ENCODE measurements around the gene CFAP221.

DNA sequence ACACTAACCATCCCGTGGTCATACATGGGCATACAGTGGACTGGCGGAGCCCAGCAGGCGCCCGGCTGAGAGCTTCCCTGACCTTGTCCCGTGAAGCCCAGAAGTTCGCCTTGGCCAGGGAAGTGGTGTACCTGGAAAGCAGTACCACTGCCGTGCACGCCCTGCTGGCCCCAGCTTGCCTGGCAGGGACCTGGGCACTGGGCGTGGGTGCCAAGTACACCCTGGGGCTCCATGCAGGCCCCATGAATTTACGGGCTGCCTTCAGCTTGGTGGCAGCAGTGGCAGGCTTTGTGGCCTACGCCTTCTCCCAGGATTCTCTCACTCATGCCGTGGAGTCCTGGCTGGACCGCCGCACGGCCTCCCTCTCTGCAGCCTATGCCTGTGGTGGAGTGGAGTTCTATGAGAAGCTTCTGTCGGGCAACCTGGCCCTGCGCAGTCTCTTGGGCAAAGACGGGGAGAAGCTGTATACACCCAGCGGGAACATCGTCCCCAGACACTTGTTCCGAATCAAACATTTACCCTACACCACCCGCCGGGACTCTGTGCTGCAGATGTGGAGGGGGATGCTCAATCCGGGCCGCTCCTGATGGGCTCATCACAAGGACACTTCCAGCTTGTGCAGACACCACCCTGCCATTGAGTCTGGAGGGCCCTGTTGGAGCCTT, 137.1 kb downstream of the CFAP221 start:
- TF ChIP-seq CTCF (conservative IDR thresholded peaks at IDR 0.05; ENCODE audit: low read length) (no peak), EZH2phosphoT487 (IDR thresholded peaks at IDR 0.05; ENCODE audit: borderline replicate concordance) (no peak)
